HG02852 (cell line): Measurements from ENCODE around the gene EXOC3L1.

Experiments used
- ATAC-seq: cut with Tn5 transposase; IDR thresholded peaks from one replicate; pipeline ENCODE4 v1.9.1; 2021; ENCODE audit warnings: mild to moderate bottlenecking, moderate library complexity; ENCODE audit not compliant: unreplicated experiment

The EXOC3L1 gene

DNA sequence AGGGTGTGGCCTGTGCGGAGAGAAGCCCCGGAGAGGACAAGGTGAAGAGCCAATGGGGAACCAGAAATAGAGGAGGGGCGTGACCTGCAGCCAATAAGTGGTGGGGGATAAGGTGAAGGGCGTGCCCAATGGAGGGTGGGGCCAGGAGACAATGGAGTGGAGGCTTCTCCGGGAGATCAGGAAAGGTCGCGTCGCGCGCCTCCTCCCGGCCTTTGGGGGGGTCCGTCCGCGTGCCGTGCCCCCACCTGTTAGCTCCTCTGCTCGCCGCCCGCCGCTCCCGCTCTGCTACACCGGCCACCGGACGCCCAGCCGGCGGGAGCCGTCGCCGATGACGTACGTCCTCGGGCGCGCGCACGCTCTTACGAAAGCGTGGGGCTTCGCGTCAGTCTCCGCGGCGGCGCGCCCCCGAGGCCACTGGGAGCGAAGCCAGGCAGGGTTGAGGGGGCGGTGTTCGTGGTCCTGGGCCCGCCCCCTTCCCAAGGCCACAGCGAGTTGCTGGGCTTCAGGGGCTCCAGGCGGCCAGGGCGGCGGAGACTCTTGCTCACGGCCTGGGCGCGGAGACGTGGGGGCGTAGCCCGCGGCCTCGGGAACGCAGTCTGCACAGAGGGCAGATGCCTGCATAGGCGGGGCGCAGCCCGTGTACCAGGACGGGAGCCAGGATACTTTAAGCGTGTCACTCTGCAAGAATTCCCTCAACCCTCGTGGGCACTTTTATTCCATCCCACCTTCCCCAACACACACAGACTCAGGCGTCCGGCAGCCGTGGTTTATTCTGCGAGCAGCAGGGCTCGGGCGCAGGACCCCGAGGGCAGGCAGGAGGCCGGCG lies 6.1 kb downstream of the EXOC3L1 start, which contains the start of gene MATCAP1:
TSS of gene MATCAP1 (minus strand) at position 337 of the 826 bp plus-strand sequence. CDS start 3,353 bp downstream, outside the sequence.
- ATAC-seq, result peak; percentile 95

DNA sequence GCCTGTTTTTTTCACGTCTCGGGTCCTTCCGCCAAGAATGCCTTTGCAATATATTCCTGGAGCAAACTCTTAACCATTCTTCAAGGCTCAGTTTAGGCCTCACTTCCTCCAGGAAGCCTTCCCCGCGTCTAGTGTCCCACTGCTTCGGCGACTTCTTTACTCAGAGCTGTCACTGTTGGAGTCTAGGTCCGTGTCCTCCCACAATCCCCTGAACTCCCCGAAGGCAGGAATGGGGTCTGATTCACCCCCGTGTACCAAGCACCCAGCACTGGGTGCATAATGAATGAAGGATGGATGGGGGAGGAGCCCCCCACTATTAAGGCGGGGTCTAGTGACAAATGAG lies 6.7 kb downstream of the EXOC3L1 start:
- no peak for ATAC-seq

GRCh38 chr16:67182288-67182687 lies 7.6 kb downstream of the EXOC3L1 start:
- no peak for ATAC-seq

DNA sequence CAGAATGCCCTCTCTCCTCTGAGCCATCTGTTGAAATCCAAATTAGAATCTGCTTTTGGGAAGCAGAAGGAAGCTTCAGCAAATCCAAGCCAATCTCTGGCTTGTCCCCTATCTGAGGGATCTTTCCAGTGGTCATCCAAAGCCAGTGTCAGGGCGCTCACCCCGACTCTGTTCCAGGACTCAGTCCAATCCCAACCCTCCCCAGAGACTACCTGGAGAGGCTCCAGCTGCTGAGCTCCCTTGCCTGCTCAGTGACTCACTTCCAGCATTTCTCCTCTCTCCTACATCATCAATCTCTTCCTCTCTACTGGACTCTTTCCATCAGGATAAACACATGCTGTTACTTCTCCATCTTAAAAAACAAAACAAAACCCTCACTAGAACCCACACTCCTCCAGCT lies 8.6 kb downstream of the EXOC3L1 start:
- ATAC-seq, result no peak

DNA sequence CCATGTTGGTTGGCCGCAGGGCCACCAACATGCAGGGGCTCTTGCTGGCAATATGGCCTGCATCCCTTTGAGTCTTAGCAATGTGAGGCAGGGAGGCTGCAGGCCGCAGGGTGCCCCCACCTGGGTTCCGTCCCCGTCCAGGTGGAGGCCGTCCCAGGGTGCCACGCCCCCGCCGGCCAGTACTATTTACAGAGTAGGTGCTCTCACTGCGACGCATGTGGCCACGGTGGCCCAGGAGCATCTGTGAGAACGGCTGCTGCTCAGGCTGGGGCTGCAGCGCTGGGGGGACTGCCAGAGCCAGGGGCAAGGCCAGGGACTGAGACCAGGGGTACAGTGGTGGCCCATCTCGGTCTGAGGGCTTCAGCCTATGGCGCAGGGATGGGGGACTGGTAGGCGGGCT lies 9.8 kb downstream of the EXOC3L1 start:
- no peak for ATAC-seq

DNA sequence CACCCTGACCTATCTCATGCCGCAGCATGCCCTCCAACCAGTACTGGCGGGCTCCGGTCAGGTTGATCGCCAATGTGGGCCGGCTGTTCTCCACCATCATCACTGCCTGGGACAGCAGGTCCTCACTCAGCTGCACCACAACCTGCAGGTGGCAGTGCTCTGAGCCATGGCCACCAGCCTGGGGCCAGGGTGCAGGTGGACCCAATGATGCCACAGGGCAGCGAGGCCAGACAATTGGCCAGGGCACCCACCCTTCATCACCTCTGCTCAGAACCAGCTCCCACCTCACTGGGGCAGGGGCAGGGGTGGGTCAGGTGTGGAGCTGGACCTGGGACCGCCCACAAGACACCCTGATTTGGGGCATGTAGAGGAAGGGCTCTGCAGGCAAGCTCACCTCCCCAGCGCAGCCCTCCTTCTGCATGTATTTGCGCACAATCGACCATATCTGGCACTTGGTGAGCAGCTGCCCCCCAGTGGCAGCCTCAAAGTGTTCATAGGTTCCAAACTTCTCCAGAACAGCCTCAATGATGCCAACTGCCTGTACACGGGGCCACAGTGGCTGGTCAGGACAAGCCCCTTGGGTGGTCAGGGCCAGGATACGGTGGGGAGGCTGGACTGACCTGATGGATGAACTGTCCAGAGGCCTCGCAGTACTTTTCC lies 10.4 kb downstream of the EXOC3L1 start:
- no peak for ATAC-seq

- ATAC-seq, result no peak
Measured at GRCh38 chr16:67177743-67178699, 11.9 kb downstream of the EXOC3L1 start.

- ATAC-seq, result no peak
Measured at GRCh38 chr16:67176662-67177061, 13.3 kb downstream of the EXOC3L1 start.

- no peak for ATAC-seq
Measured at GRCh38 chr16:67174706-67175231, 15.2 kb downstream of the EXOC3L1 start.

DNA sequence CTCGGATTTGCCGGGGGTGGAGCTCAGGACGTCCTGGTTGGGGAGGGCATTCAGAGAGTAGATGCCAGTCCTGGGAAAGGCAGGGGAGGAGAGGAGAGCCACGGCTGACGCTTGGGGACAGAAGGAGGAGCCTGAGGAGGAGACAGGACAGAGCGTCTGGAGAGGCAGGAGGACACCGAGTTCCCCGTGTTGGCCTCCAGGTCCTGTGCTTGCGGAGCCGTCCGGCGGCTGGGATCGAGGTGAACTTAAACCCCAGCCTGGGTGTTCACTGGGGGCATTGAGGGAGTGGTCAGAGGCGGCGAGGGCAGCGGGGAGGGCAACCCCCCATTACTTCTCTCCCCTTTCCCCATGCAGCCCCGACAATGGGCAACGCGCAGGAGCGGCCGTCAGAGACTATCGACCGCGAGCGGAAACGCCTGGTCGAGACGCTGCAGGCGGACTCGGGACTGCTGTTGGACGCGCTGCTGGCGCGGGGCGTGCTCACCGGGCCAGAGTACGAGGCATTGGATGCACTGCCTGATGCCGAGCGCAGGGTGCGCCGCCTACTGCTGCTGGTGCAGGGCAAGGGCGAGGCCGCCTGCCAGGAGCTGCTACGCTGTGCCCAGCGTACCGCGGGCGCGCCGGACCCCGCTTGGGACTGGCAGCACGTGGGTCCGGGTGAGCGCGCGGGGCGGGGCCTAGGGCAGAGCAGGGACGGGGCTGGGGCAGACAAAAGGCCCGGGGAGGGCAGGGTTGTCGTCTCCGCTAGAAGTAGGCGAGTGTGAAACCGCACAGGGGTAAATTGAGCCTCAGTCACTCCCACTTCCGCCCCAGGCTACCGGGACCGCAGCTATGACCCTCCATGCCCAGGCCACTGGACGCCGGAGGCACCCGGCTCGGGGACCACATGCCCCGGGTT lies 15.9 kb downstream of the EXOC3L1 start:
- ATAC-seq, result peak; percentile 46

GRCh38 chr16:67173323-67173722 lies 16.6 kb downstream of the EXOC3L1 start:
- no peak for ATAC-seq

DNA sequence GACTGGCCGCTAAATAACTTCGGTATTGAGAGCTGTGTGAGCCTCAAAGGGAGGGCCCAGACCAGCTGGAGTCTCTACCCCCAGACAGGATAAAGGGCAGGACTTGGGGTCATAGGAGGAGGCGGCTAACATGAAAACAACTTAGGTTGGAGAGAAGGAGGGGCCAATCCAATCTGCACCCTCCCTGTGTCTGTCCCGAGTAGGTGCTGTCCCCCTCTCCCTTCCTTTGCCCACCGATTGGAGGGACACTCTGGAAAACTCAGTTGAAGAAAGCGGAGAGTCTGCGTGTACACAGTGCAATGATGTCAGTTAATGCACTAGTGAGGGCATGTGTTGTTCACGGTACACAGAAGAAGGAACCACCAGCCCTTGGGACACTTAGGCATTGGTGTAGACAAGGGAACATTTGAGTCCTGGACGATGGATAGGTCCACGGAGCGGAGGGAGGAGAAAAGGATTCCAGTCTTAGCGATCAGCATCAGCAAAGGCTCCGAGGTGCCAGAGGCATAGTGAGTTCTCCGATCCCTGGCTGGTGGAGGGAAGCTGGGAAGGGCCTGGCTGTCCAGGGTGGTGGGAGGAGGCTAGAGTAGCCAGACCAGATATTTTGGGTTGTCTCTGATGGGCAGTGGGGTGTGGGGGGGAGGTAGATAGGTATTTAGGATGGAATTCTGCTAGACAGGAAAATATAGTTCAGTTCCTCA lies 18.8 kb downstream of the EXOC3L1 start:
- no peak for ATAC-seq

DNA sequence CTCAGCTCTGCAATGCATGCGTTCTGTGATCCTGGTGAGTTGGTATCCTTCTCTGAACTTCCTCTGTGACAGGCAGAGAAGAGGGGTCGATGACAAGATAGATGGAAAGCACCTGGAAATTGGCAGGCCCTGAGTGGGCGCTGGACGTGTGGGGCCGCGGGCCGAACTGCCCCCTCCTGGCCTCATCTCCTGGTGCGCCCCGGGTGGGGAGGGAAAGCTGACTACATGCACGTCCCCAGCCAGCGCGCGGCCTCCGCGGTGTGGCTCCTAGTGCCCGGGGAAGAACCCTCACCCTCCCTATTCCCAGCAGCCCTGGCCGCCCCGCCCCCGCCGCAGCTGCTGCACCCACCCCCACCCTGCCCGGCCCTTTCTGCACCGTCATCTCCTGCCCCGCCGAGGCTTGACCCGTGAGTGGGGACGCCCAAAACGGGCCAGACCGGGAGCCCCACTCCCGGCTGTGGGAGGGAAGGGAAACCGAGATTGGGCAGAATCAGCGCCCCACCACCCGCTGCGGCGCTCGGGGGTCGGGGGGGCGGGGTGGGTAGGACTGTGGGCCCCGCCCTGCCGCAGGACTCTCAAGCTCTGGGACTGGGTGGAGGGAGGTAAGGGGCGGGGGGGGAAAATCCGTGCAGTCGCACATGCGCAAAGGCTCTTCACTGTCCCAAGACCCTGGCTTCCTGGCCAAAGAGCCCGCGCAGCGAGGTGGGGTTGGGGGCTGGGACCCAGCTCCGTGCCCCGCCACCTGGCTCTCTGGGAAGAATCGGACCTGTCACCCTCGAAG lies 19.6 kb downstream of the EXOC3L1 start, which contains the start of gene NOL3:
TSS of gene NOL3 (plus strand) at position 371 of the 781 bp plus-strand sequence.
- peak; percentile 38 for ATAC-seq

DNA sequence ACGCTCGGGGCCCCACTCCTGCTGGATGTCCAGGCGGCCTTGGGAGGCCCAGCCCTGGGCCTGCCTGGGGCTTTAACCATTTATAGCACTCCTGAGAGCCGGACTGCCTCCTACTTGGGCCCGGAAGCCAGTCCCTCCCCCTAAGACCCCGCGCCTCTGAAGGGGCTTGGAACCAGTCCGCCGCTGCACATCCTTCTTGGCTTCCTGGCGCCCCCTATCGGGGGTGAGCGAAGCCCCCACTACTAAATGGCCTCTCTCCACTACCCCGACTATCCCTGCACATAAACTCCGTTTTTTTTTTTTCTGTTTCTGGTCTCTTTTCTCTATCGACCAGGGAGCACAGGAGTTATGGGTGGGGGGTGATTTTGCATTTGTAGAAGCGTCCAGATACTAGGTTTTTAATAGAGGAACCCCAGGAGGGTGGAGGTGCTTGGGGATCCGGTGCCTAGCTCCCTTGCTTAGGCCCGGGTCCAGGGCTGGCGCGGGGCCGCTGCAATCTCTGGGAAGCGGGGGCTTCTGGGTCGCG lies 20.2 kb downstream of the EXOC3L1 start:
- no peak for ATAC-seq

DNA sequence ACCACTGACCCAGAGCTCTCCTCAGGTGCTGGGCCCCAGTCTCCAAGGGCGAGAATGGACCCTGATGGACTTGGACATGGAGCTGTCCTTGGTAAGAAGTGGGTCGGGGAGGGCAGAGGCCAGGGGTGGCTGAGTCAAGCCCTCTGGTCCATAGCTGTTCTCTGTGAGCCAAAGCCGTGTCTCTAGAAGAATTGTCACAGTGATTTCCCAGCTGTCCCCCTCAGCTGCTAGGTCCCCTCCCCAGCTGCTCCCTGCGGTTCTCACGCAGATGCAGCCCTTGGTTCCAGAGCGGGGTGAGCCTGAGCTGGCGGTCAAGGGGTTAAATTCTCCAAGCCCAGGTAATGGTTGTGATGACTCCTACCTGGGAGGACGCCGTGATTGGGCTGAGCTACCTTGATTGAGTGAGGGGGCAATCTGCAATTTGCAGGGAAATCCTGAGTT lies 20.9 kb downstream of the EXOC3L1 start:
- ATAC-seq, result no peak

DNA sequence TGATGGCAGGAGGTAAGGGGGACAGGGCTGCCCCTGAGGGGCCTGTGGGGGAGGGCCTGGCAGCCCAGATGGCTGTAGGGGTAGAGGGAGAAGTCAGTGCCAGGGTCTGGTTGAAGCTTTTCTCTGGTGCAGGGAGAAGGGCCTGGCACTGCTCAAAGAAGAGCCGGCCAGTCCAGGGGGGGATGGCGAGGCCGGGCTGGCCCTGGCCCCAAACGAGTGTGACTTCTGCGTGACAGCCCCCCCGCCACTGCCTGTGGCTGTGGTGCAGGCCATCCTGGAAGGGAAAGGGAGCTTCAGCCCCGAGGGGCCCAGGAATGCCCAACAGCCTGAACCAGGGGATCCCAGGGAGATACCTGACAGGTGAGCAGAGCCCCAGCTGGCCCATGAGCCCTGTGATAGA lies 22.3 kb downstream of the EXOC3L1 start:
- ATAC-seq, result no peak

DNA sequence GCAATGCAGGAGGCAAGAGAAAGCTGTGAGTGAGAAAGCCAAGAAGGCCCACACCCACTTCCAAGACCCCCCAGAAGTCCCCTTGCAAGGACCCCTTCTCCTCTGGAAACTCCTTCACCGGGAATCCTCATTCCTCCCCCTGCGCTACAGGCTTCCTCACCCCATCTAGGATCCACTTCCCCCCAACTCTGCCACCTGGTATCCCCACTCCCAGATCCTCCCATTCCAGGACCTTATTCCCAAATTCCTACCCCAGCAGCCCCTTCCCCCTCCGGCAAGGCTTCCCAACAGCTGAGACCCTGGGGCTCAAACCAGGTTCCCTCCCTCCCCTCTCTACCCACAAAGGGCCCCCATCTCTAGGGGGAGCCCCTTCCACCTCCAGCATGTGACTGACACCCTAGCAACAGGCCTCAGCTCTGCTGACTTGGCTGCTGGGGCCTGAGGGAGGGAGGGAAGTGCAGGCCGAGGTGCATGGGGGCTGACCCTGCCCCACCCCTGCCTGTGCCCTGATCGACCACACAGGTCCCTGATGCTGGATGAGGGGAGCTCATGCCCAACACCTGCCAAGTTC lies 23.3 kb downstream of the EXOC3L1 start:
- ATAC-seq, result no peak

GRCh38 chr16:67166110-67166547 lies 23.8 kb downstream of the EXOC3L1 start:
- no peak for ATAC-seq
